Vagina (tissue), 2 donors: ENCODE data around the gene DOK7. TPM values are rescaled to one million over a fixed set of nuclear protein-coding genes. Genes with fewer than 3 reads are reported as not detected.
"Not testable (repeated sequence)": the region's sequence is repeated elsewhere in the genome, so short reads cannot be mapped to it uniquely, and the experiment has no call there.

ENCODE experiments used
- DNase-seq, 2 donors: peaks; one replicate each; pipeline ENCODE4 v3.0.0-alpha.2; 2017; ENCODE audit errors: extremely low spot score in 2 of 2
- H3K27ac ChIP-seq: fragments of 200-600 bp; sonication (generic); one replicate; pipeline ENCODE4 v1.5.1; 2019
- H3K27me3 ChIP-seq: fragments of 200-600 bp; sonication (generic); one replicate; pipeline ENCODE4 v1.5.1; 2019
- H3K36me3 ChIP-seq, 2 donors: fragments of 200-600 bp; sonication (generic); one replicate each; pipeline ENCODE4 v1.5.1; 2017 to 2019
- H3K4me1 ChIP-seq: fragments of 200-600 bp; sonication (generic); one replicate; pipeline ENCODE4 v1.5.1; 2019
- H3K4me3 ChIP-seq, 2 donors: fragments of 200-600 bp; sonication (generic); 1 replicate in 1 of 2; 2 replicates in 1 of 2; pipeline ENCODE4 v1.5.1; 2016 to 2019
- H3K9me3 ChIP-seq: fragments of 200-600 bp; sonication (generic); one replicate; pipeline ENCODE4 v1.5.1; 2019
- CTCF ChIP-seq, 3 experiments: fragments of 450-650 bp in 2 of 3; fragments of 200-600 bp in 1 of 3; sonication (generic) in 1 of 3; IDR thresholded peaks; one replicate each; pipeline ENCODE4 v1.5.1; 2017 to 2019; ENCODE audit warnings: antibody characterized with exemption in 3 of 3, mild to moderate bottlenecking in 2 of 3, moderate library complexity in 2 of 3
- POLR2A ChIP-seq, 2 donors: fragments of 450-650 bp; IDR thresholded peaks; one replicate each; pipeline ENCODE4 v1.6.1; 2017; ENCODE audit warnings: antibody characterized with exemption in 2 of 2, mild to moderate bottlenecking in 2 of 2, moderate library complexity in 2 of 2
- POLR2AphosphoS5 ChIP-seq, 2 donors: sonication (generic); formaldehyde crosslinking; IDR thresholded peaks; one replicate each; pipeline ENCODE4 v1.9.0; 2017; ENCODE audit warnings: antibody characterized with exemption in 2 of 2, mild to moderate bottlenecking in 2 of 2, low read depth in 1 of 2; ENCODE audit not compliant: insufficient read depth in 1 of 2
- intact Hi-C: fragments of 100-400 bp; cut with DNase I; formaldehyde crosslinking; loops from one replicate; pipeline ENCODE4 v1.15.1; 2023
- total RNA-seq: library from RNA; depleted of rRNA; stranded (reverse); fragments of >200 nt; gene quantifications from one replicate; pipeline ENCODE4 v1.2.3, GENCODE V29; 2016

The DOK7 gene
- total RNA-seq, 1 donor from 2014 or later = 4.7 TPM

- Histone ChIP-seq H3K4me3 (no peak overlapping the region), H3K27me3 (no peaks in the 10 kb centered on the region), H3K27ac (no peak overlapping the region), H3K4me1 (peaks cover 14% of the 10 kb centered on the region), H3K36me3 (no peaks in the 10 kb centered on the region), H3K9me3 (no peaks in the 10 kb centered on the region)
- intact Hi-C loops = no loop called here
- no peak for DNase-seq
- no peak for TF ChIP-seq POLR2A (IDR thresholded peaks at IDR 0.05)
- no peak for TF ChIP-seq POLR2AphosphoS5 (IDR thresholded peaks at IDR 0.05; ENCODE audit: insufficient read depth in 1 of 2, low read depth in 1 of 2)
- TF ChIP-seq CTCF (IDR thresholded peaks at IDR 0.05) = no peak
Observed at GRCh38 chr4:3458371-3458770, 4.7 kb upstream of the DOK7 start.

- peaks cover 22% of the 10 kb centered on the region for H3K4me1 ChIP-seq
- DNase-seq, intact Hi-C loops, H3K9me3 ChIP-seq, H3K27ac ChIP-seq, H3K4me3 ChIP-seq, H3K36me3 ChIP-seq, H3K27me3 ChIP-seq: not testable (repeated sequence)
Observed at GRCh38 chr4:3459156-3459555, 4.0 kb upstream of the DOK7 start.

- H3K36me3 ChIP-seq = no peaks in the 10 kb centered on the region
- no peak for DNase-seq
- H3K27ac ChIP-seq = no peak overlapping the region
- intact Hi-C loops = no loop called here
- no peak overlapping the region for H3K4me3 ChIP-seq
- no peaks in the 10 kb centered on the region for H3K27me3 ChIP-seq
- no peaks in the 10 kb centered on the region for H3K9me3 ChIP-seq
- TF ChIP-seq POLR2A (IDR thresholded peaks at IDR 0.05) = no peak
- TF ChIP-seq CTCF (IDR thresholded peaks at IDR 0.05) = no peak
- TF ChIP-seq POLR2AphosphoS5 (IDR thresholded peaks at IDR 0.05; ENCODE audit: insufficient read depth in 1 of 2, low read depth in 1 of 2) = no peak
- H3K4me1 ChIP-seq = peaks cover 22% of the 10 kb centered on the region
Observed at GRCh38 chr4:3460926-3461325, 2.2 kb upstream of the DOK7 start.

GRCh38 chr4:3461515-3462291 is 1.4 kb upstream of the DOK7 start:
- no peak overlapping the region for H3K27ac ChIP-seq
- H3K4me3 ChIP-seq = no peak overlapping the region
- H3K27me3 ChIP-seq = no peaks in the 10 kb centered on the region
- intact Hi-C loops = no loop called here
- no peak for DNase-seq
- H3K36me3 ChIP-seq = no peaks in the 10 kb centered on the region
- peaks cover 29% of the 10 kb centered on the region for H3K4me1 ChIP-seq
- no peaks in the 10 kb centered on the region for H3K9me3 ChIP-seq
- TF ChIP-seq POLR2AphosphoS5 (IDR thresholded peaks at IDR 0.05; ENCODE audit: insufficient read depth in 1 of 2, low read depth in 1 of 2) (no peak), CTCF (IDR thresholded peaks at IDR 0.05) (no peak), POLR2A (IDR thresholded peaks at IDR 0.05) (no peak)

- no peak overlapping the region for H3K27ac ChIP-seq
- no peak overlapping the region for H3K4me3 ChIP-seq
- no peak for DNase-seq
- intact Hi-C loops = no loop called here
- peaks cover 35% of the 10 kb centered on the region for H3K4me1 ChIP-seq
- H3K9me3 ChIP-seq = no peaks in the 10 kb centered on the region
- H3K36me3 ChIP-seq = no peaks in the 10 kb centered on the region
- TF ChIP-seq POLR2AphosphoS5 (IDR thresholded peaks at IDR 0.05; ENCODE audit: insufficient read depth in 1 of 2, low read depth in 1 of 2) (no peak), CTCF (IDR thresholded peaks at IDR 0.05) (no peak)
- no peaks in the 10 kb centered on the region for H3K27me3 ChIP-seq
Observed at GRCh38 chr4:3462321-3462789, 751 bp upstream of the DOK7 start.
